Activated CD8-positive, alpha-beta memory T cell treated with anti-CD3 and anti-CD28 coated beads, Interleukin-2, amount 50 U/mL, for 4 hours (primary cell): Measurements from ENCODE around the gene DEXI.
"Not testable (repeated sequence)": the region's sequence is repeated elsewhere in the genome, so short reads cannot be mapped to it uniquely, and the experiment has no call there.

Experiments
- DNase-seq: peaks from one replicate; pipeline ENCODE4 v3.0.0-alpha.2; 2020

Gene DEXI

DNA sequence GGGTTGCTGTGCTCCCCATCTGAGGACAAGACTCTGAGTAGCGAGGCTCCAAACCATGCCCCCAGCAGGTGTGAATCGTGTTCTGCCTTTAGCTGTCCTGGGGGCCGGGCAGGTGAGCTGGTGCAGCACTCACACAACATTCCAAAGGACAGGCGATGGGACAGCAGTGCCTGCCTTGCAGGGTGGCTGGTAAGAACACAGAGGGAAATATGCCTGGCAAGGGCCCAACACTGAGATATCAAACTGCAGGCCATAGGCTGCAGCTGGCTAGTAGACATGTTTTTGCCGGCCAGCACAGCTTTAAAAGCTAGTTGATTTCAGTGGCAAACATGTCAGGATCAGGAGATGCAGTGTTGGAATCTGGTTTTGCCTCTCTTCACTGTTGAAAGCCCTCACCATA lies 25.7 kb upstream of the DEXI start:
- no peak for DNase-seq

GRCh38 chr16:10966559-10966958 lies 24.3 kb upstream of the DEXI start:
- not testable (repeated sequence) for DNase-seq

GRCh38 chr16:10966129-10966528 lies 23.9 kb upstream of the DEXI start:
- DNase-seq: no peak

- no peak for DNase-seq
Measured at GRCh38 chr16:10965440-10966061, 23.3 kb upstream of the DEXI start.

- peak; percentile 37 for DNase-seq
Measured at GRCh38 chr16:10964891-10965326, 22.6 kb upstream of the DEXI start.

DNA sequence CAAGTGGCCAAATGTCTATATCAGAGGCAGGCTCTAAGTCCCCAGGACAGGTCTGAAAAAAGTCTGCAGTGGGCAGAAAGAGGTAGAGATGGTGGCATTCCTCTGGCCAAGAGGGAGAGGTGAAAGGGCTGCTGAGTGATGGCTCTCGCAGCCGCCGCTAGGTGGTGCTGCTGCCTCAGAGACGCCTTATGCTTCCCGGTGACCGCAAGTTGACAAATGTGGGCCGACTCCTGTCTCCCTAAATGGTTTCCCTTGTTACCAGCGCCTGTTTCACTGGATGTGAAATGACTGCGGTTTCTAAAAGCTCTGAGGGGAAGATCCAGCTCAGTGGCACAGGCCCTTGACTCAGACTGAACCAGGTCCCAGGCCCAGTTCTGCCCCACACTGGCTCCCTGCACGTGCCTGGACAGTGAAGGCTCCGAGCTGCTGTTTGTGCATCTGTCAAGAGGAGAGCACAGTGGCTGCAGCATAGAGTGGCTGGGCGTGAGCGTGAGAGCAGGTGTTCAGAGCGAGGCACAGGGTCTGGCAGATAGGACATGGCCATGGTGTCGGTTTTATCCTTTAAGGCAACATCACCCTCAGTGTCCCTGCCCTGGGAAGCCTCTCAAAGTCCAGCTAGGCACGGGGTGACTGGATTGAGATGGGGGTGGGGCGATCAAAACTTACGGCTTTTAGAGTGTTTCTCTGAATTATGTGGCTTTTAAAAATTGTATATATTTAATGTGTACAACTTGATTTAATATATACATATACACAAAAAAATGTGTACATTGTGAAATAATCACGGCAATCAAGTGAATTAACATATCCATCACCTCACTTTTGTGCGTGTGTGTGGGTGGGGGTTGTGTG lies 22.0 kb upstream of the DEXI start:
- DNase-seq: peak; percentile 83

DNA sequence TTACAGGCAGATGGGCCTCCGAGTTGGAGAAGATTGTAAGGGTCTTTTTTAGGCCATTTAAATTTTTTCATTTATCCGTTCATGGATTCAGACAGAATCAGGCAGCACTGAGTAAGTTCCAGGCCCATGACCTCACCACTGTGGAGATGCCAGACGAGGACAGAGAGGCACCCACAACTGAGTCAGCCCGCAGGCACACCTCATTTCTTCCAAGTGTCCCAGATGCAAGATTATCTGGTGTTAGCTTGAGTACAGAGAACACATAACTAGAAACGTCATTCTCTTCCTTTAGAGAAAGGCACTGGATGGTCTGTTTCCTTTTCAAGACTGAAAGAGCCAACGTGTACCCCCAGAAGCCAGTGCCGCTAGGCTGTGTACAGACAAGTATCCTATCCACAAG lies 19.0 kb upstream of the DEXI start:
- DNase-seq: no peak

DNA sequence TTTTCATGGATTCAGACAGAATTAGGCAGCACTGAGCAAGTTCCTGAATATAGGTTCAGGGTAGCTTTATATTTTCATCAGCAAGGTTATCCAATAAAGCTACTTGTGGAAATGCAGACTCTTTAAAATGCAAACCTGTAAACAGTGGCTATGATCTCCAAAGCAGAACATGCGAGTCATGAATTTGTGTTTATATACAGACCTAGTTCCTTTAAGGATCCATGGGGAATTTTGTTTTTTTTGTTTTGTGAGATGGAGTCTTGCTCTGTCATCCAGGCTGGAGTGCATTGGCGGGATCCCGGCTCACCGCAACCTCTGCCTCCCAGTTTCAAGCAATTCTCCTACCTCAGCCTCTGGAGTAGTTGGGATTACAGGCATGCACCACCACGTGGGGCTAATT lies 16.9 kb upstream of the DEXI start:
- no peak for DNase-seq

DNA sequence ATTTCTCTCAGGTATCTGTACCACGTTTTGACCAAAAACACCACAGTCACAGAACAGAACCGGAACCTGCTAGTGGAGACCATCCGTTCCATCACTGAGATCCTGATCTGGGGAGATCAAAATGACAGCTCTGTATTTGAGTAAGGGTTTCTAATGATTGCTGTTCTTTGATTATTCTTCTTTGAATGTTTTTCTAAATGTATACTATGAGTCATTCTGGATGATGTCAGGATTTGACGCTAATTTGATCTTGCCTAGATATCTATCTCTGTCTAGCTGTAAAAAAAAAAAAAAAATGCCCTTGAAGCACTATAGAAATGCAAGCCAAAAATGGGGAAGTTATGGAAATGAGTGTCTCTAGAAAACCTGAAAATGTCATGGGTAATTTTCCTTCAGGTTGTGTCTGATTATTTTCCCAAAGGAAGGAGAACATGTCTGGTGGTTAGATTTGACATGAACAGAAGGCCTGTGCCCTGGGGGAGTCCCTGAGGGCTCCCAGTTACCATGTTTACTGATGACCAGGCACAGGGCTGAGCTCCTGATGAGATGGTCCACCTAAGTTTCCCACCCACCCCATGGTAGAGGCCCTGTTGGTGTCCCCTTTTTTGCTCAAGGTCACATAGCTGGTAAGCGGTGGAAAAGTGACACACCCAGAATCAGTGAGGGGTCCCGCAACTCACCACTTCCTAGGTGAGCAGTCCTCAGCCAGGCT lies 15.7 kb upstream of the DEXI start:
- no peak for DNase-seq

- DNase-seq: no peak
Measured at GRCh38 chr16:10954903-10955302, 12.6 kb upstream of the DEXI start.

GRCh38 chr16:10951026-10951425 lies 8.8 kb upstream of the DEXI start:
- no peak for DNase-seq

DNA sequence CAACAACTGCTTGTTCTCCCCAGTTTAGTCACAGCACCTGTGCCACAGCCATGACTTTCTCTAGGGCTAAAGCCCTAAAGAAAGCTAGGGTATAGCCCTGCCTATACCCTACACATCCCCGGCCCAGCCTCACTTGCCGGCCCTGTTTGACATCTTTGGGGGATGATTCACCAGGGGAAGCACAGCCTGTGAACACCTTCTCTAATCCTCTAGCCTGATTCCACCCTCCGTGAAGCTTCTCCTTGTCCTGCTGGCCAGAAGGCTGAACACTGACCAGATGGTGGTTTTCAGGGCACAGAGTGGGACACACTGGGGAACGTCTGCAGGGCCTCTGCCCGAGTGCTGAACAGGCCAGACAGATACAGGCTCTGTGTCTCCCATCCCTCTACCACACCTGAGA lies 8.1 kb upstream of the DEXI start:
- no peak for DNase-seq

- DNase-seq: no peak
Measured at GRCh38 chr16:10949424-10949970, 7.2 kb upstream of the DEXI start.

DNA sequence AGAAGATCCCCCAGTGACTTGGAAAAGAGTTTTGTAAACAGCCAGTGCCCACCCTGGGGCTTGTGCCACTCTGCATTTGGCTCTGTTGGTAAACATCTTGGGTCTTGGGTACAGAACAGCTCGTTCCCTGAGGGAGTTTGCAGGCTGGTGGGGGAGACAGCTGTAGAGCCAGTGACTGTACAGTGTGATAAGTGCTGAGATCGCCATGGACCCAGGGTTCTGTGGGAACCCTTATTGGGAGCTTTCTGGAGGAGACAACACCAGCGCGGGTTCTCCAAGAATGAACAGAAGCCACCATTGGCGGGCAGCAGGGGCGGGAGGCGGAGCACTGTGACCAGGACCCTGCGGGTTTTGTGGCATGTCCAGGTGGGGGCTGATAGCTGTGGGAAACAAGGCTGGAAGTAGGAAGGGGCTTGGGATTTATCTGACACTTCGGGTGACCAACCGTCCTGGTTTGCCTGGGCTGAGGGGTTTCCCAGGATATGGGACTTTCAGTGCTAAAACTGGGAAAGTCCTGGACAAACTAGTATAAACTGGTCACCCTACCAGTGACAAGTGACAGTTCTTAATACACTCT lies 5.0 kb upstream of the DEXI start:
- DNase-seq: no peak

DNA sequence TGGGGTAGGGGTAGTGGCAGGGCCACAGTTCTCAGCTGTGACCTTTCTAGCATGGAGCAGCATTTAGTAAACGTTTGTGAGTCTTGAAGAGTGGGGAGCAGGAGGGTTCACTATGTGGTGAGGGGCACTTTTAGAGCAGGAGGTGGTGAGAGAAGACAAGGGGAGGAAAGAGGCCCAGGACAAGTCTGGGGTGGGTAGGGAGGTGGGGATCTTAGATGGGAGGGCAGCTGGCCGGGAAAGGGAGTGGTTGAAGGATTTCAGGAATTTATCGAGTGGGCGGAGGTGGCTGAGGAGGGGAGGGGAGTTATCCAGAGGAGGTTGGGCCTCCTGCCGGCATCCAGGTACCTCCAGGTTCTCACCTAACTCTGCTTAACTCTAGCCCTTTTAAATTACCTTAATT lies 4.0 kb upstream of the DEXI start:
- no peak for DNase-seq

- no peak for DNase-seq
Measured at GRCh38 chr16:10945065-10945787, 3.0 kb upstream of the DEXI start.

DNA sequence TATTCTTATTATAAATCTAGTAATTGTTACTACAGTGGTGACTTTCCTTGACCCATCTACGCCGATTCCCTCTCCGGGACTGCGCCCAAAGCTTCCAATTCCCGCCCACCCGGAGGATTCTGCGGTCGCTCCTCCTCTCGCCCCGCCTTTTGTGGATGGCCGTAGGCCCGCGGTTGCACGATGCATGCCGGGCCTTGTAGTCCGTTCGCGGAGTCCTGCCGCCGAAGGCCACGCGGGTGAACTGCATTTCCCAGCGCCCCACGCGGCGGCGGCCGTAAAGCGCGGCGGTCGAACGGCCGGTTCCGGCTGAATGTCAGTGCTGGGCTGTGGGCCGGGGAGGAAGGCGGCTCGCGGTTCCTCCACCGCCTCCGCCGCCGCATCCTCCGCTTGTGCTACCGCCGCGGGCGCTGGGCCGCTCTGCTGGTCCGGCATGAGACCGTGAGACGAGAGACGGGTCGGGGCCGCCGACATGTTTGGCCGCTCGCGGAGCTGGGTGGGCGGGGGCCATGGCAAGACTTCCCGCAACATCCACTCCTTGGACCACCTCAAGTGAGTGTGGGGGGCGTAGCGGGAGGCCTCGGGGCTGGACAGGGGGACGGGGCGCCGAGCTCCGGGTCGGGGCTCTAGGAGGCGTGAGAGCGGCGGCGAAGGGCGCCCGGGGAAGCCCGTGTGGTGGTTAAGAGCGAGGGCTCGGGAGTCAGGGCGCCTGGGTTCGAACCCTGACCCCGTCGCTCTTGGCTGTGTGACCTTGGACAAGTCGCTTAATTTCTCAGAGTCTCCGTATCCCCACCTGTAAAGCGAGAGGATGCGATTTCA lies 2.2 kb upstream of the DEXI start, which contains the start of gene CLEC16A:
Gene CLEC16A, plus strand, starts transcription at position 316 of the 816 bp plus-strand sequence. Its CDS starts 154 bp downstream, at position 470.
- peak; percentile 97 for DNase-seq

- no peak for DNase-seq
Measured at GRCh38 chr16:10943064-10943353, 741 bp upstream of the DEXI start.

DNA sequence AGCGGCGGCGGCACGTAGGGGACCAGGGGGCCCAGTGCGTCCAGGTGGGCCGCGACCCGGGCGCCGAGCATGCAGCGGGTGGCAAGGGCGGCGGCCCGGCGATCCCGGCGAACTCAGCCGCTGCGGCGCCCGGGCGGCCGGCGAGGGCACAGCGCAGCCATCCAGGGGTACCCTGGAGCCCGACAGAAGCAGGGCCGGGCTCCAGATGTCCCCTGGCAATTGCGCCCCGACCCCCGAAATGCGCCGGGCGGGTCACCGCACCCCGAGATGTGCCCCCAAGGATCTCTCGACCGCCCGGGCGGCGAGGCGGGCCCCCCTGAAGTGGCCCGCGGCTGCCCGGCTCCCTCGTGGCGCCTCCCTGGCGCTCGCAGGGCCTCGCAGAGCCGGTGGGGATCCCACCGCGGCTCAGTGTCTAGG lies 325 bp downstream of the DEXI start:
- DNase-seq: not testable (repeated sequence)

DNA sequence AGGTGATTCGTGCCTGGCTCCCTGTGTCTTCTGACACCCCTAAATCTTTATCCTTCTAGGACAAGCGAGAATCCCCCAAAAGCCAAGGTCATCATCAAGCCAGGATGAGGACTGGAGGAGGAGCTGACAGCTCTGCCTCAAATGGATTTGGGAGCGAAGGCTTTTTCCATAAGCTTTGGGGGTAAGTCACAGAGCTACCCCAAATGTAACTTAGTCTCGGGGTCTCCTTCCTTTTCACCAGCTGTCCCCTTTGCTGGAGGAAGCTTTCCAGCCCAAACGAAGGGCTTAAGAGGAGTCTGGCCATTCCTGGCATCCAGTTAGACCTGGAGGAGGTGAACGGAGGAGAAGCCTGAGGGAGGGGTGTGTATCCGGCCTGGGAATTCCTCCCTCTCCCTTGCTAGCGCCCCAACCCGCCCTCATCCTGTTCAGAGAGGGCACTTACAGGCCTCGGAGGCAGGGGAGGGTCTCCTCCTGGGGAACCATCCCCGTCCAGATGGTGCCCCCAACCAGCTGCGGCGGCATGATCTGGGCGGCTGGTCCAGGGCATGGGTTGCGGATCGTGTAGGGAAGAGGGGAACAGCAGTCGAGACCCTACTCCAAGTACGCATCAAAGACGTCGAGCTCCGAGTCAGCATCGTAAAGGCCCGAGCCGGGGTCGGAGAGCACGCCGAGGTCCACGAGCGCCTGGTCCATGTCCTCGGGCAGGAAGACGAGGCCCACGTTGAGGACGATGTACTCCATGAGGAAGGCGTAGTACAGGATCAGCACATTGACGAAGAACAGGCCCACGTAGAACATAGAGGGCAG lies 938 bp downstream of the DEXI start:
- DNase-seq: no peak
